A549 (cell line): ENCODE results near the gene TMEM225B. TPM values are rescaled to one million over a fixed set of nuclear protein-coding genes. Genes with fewer than 3 reads are reported as not detected.
A peak's percentile ranks its signal among the peaks of the same experiment; 100 is the strongest.
"Not testable (repeated sequence)": the region's sequence is repeated elsewhere in the genome, so short reads cannot be mapped to it uniquely, and the experiment has no call there.

Experiments used
- ATAC-seq, 2 experiments: fragments of 200-7000 bp in 1 of 2; fragments of >200 bp in 1 of 2; cut with Nextera tagmentation in 1 of 2; cut with Tn5 transposase in 1 of 2; 3 replicates each; pipeline versions ENCODE4 v1.8.0 to v1.9.1; 2018 to 2020; ENCODE audit warnings: mild to moderate bottlenecking in 1 of 2, moderate library complexity in 1 of 2
- CTCF ChIA-PET: fragments of 300-600 bp; sonication (Branson Sonifier 250); formaldehyde crosslinking; extraction: SDS; loops from one replicate; lab custom pipeline; 2021; ENCODE audit warnings: antibody characterized with exemption, inconsistent platforms; lab: Yijun Ruan, JAX
- POLR2A ChIA-PET: fragments of 350-600 bp; formaldehyde crosslinking; extraction: SDS; loops from one replicate; lab custom pipeline; 2021; ENCODE audit warnings: antibody characterized with exemption, inconsistent platforms; lab: Yijun Ruan, JAX
- DNase-seq, 2 experiments: peaks; one replicate each; pipeline versions ENCODE4 v3.0.0 to v3.0.0-alpha.2; 2011 to 2016; ENCODE audit warnings: low read depth in 1 of 2, low spot score in 1 of 2
- FAIRE-seq: peaks from 2 replicates; lab custom pipeline; 2011; peaks lifted over from hg19 to GRCh38; lab: Jason Lieb, UNC
- H3K27ac ChIP-seq, 2 experiments: fragments of >200 bp; sonication (Bioruptor Twin); formaldehyde crosslinking; 3 replicates each; pipeline ENCODE4 v1.5.1; 2016 to 2017
- H3K4me1 ChIP-seq: fragments of >200 bp; sonication (Bioruptor Twin); formaldehyde crosslinking; 3 replicates; pipeline ENCODE4 v1.6.1; 2016
- H3K4me2 ChIP-seq: fragments of >200 bp; sonication (Bioruptor Twin); formaldehyde crosslinking; 3 replicates; pipeline ENCODE4 v1.6.1; 2016
- H3K4me3 ChIP-seq: fragments of >200 bp; sonication (Bioruptor Twin); formaldehyde crosslinking; 3 replicates; pipeline ENCODE4 v1.5.1; 2016
- H3K9me3 ChIP-seq: fragments of >200 bp; sonication (Bioruptor Twin); formaldehyde crosslinking; 3 replicates; pipeline ENCODE4 v1.6.1; 2016
- CBX8 ChIP-seq: fragments of 200-600 bp; sonication (generic); IDR thresholded peaks from 2 replicates; pipeline ENCODE4 v1.6.1; 2016
- EP300 ChIP-seq, 2 experiments: fragments of >200 bp; sonication (Bioruptor Twin); formaldehyde crosslinking; IDR thresholded peaks; 2 replicates in 1 of 2; 3 replicates in 1 of 2; pipeline ENCODE4 v1.6.1; 2016 to 2017
- HES2 ChIP-seq: fragments of >200 bp; sonication (Bioruptor Twin); formaldehyde crosslinking; IDR thresholded peaks from 2 replicates; pipeline ENCODE4 v1.6.1; 2016
- HOXA7 ChIP-seq: fragments of 250-450 bp; sonication (Bioruptor Pico); IDR thresholded peaks from 2 replicates; pipeline ENCODE4 v1.5.0; 2020; ENCODE audit warnings: mild to moderate bottlenecking, moderate library complexity
- KDM5A ChIP-seq: fragments of 200-600 bp; sonication (generic); IDR thresholded peaks from 2 replicates; pipeline ENCODE4 v1.6.1; 2016; ENCODE audit warnings: antibody characterized with exemption, mild to moderate bottlenecking
- MAZ ChIP-seq: fragments of 150-350 bp; IDR thresholded peaks from 2 replicates; pipeline ENCODE4 v1.6.1; 2014; ENCODE audit warnings: antibody characterized with exemption, low read depth, low read length, borderline replicate concordance
- RAD21 ChIP-seq, 2 experiments: fragments of >200 bp in 1 of 2; sonication (Bioruptor Twin) in 1 of 2; formaldehyde crosslinking in 1 of 2; IDR thresholded peaks in 1 of 2; conservative IDR thresholded peaks in 1 of 2; 2 replicates in 1 of 2; 3 replicates in 1 of 2; pipeline ENCODE4 v1.6.1; 2012 to 2018; ENCODE audit warnings: inconsistent platforms in 1 of 2
- RCOR1 ChIP-seq: fragments of 150-350 bp; IDR thresholded peaks from 2 replicates; pipeline ENCODE4 v1.6.1; 2014; ENCODE audit warnings: antibody characterized with exemption, low read length, low read depth
- SMC3 ChIP-seq: fragments of >200 bp; sonication (Bioruptor Twin); formaldehyde crosslinking; IDR thresholded peaks from 3 replicates; pipeline ENCODE4 v1.6.1; 2018; ENCODE audit warnings: inconsistent platforms
- SREBF2 ChIP-seq: fragments of 450-650 bp; IDR thresholded peaks from 2 replicates; pipeline ENCODE4 v1.6.1; 2014; ENCODE audit warnings: mild to moderate bottlenecking, moderate library complexity
- TP53 ChIP-seq: fragments of 250-450 bp; sonication (Bioruptor Pico); IDR thresholded peaks from 2 replicates; pipeline ENCODE4 v1.5.0; 2021; ENCODE audit warnings: mild to moderate bottlenecking, moderate library complexity
- ZC3H11A ChIP-seq: fragments of 450-650 bp; IDR thresholded peaks from 2 replicates; pipeline ENCODE4 v1.6.1; 2014; ENCODE audit warnings: antibody characterized with exemption, mild to moderate bottlenecking
- WGBS: methylation state at CpG from one replicate; pipeline ENCODE4 v1.1.6; 2017; ENCODE audit errors: missing lambda C conversion rate; 5-methylcytosine and 5-hydroxymethylcytosine counted together
- polyA plus RNA-seq, 4 experiments: library from polyadenylated mRNA; depleted of rRNA in 3 of 4; stranded (reverse); fragments of >200 nt; fragmentation: RNase III in 1 of 4; extraction: RNeasy Plus Mini Kit Qiagen cat#74134 plus additional on column Dnase treatment in 1 of 4; gene quantifications; 2 replicates in 3 of 4; 3 replicates in 1 of 4; pipeline ENCODE4 v1.2.3, GENCODE V29; 2011 to 2017
- TF ChIP-seq, protein P1 (sequence below): fragments of >200 bp; sonication (Bioruptor Twin); formaldehyde crosslinking; IDR thresholded peaks from 3 replicates; pipeline ENCODE4 v1.6.1; 2016
- TF ChIP-seq, protein P2 (sequence below): fragments of 450-650 bp; IDR thresholded peaks from 2 replicates; pipeline ENCODE4 v1.6.1; 2014; ENCODE audit warnings: antibody characterized with exemption

TMEM225B gene
- polyA plus RNA-seq, 2 of the 4 experiments (the other 2 are of a cell fraction): 0.59 to 5.4 TPM

DNA sequence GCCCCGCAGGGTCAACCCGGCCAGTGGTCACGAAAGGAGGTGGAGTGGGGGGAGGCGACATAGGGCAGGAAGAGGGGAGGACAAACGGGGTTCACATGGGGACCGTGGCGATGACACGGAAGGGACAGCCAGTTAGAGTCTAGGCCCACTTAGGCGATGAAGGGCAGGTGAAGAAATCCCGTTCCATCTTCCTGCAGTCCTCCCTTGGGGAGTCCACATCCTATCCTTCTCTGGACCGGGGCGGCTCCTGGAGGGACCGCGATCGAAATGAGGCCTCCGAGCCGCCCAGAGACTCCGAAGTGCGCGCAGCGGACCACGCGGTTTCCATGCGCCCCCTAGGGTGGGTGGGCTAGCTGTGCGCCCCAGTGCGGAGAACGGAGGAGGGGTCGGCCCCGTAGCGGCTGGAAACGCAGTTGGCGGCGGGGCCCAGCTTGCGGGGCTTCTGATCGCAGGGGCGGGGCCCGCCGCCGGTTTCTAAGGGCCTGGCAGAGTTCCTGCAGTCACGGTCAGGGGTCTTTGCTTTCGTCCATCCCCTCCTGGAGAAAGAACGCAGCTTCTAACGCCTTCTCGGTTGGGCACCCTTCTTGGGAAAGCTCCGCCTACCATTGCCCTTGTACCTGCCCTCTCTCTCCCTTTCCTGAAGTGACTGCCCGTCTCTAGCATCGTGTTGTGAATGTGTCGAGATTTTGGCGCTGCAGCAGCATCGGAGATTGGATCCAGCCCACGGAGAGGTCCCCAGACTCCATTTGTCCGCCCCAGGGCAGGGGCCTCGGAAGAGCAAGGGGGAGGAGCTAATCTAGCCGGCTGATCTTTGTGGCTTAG, 17.9 kb upstream of the TMEM225B start (continued):
- TF ChIP-seq, protein P1, sequence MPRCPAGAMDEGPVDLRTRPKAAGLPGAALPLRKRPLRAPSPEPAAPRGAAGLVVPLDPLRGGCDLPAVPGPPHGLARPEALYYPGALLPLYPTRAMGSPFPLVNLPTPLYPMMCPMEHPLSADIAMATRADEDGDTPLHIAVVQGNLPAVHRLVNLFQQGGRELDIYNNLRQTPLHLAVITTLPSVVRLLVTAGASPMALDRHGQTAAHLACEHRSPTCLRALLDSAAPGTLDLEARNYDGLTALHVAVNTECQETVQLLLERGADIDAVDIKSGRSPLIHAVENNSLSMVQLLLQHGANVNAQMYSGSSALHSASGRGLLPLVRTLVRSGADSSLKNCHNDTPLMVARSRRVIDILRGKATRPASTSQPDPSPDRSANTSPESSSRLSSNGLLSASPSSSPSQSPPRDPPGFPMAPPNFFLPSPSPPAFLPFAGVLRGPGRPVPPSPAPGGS: no peak
- TF ChIP-seq RAD21 (conservative IDR thresholded peaks at IDR 0.05 in 1 of 2, IDR thresholded peaks at IDR 0.05 in 1 of 2) (peak; percentile 24 to 25; a peak in 2 of 5 replicates), KDM5A (no peak), RCOR1 (no peak), SMC3 (no peak), HOXA7 (CRISPR knock-in tag) (no peak)

- Histone ChIP-seq H3K27ac (peak overlapping the region in 1 of 2 experiments; percentile 50; a peak in 2 of 6 replicates), H3K4me3 (peak overlapping the region; percentile 42; the same call in 2 of the 3 replicates), H3K4me2 (peak overlapping the region; percentile 53)
- H3K4me1 ChIP-seq, DNase-seq, H3K9me3 ChIP-seq: not testable (repeated sequence)
- POLR2A ChIA-PET: interaction anchor here (1.0 to 1.5 kb wide), 2 partner anchors 23 to 36 kb away, joined by 4 read pairs; partner anchors contain the start of genes ZNF655 and ZSCAN25
- peak; percentile 85 for TF ChIP-seq ZC3H11A
- TF ChIP-seq, all 56 proteins: peak for 1; not testable (repeated sequence) for 55
- not testable (repeated sequence) for FAIRE-seq, ATAC-seq
- WGBS: 93% methylated on average over 4 of the region's 4 CpGs
- CTCF ChIA-PET: interaction anchor here (0.6 to 1.3 kb wide), 8 partner anchors 16 to 369 kb away, joined by 3 to 5 read pairs (median 3); no protein-coding TSS in a partner anchor
Observed at GRCh38 chr7:99580778-99581332, 17.2 kb upstream of the TMEM225B start.

DNA sequence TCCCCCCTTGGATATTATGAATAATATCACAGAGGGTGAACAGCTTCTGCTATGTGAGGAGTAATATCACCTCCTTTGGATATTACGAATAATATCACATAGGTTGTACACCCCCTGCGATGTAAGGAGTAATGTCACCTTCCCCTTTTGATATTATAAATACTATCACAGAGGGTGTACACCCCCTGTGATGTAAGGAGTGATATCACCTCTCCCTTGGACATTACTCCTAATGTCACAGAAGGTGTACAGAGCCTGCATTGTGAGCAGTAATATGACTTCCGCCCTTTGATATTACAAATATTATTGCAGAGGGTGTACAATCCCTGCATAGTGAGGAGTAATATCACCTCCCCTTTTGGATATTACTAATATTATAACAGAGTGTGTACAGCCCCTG, 9.2 kb upstream of the TMEM225B start:
- no peak overlapping the region for H3K4me3 ChIP-seq
- H3K4me2 ChIP-seq: no peak overlapping the region
- no peak for FAIRE-seq
- ChIA-PET POLR2A (no interaction called here), CTCF (no interaction called here)
- no peak for ATAC-seq
- H3K27ac ChIP-seq: no peak overlapping the region
- no peaks in the 10 kb centered on the region for H3K4me1 ChIP-seq
- no peaks in the 10 kb centered on the region for H3K9me3 ChIP-seq
- 78% methylated on average over 3 of the region's 3 CpGs for WGBS
- DNase-seq: no peak
- TF ChIP-seq RAD21 (conservative IDR thresholded peaks at IDR 0.05 in 1 of 2, IDR thresholded peaks at IDR 0.05 in 1 of 2): no peak
- no peak for TF ChIP-seq SREBF2
- TF ChIP-seq HES2: no peak
- no peak for TF ChIP-seq CBX8

GRCh38 chr7:99594948-99595745, 2.9 kb upstream of the TMEM225B start:
- TF ChIP-seq, protein P2, sequence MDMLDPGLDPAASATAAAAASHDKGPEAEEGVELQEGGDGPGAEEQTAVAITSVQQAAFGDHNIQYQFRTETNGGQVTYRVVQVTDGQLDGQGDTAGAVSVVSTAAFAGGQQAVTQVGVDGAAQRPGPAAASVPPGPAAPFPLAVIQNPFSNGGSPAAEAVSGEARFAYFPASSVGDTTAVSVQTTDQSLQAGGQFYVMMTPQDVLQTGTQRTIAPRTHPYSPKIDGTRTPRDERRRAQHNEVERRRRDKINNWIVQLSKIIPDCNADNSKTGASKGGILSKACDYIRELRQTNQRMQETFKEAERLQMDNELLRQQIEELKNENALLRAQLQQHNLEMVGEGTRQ: no peak
- no peak for TF ChIP-seq TP53 (CRISPR knock-in tag)
- TF ChIP-seq SMC3: no peak
- TF ChIP-seq, protein P1: no peak
- TF ChIP-seq MAZ: no peak
- no peak for TF ChIP-seq EP300 (IDR thresholded peaks at IDR 0.05)
- no peak for TF ChIP-seq HOXA7 (CRISPR knock-in tag)
- no peak for TF ChIP-seq RCOR1
- no peak for ATAC-seq
- H3K4me3 ChIP-seq: no peak overlapping the region
- DNase-seq: no peak
- no peak overlapping the region for H3K4me2 ChIP-seq
- peak; percentile 54 for FAIRE-seq
- WGBS: 71% methylated on average over 7 of the region's 7 CpGs
- no peak overlapping the region for H3K27ac ChIP-seq
- H3K4me1 ChIP-seq: no peaks in the 10 kb centered on the region
- CTCF ChIA-PET: no interaction called here
- POLR2A ChIA-PET: no interaction called here
- H3K9me3 ChIP-seq: no peaks in the 10 kb centered on the region
